ENCODE data around the gene MTREX. TPM values are rescaled to one million over a fixed set of nuclear protein-coding genes. Genes with fewer than 3 reads are reported as not detected.

MTREX gene
- total and polyA plus RNA-seq, 3 donors from 2014 or later: 33.7 to 126 (median 108) TPM

DNA sequence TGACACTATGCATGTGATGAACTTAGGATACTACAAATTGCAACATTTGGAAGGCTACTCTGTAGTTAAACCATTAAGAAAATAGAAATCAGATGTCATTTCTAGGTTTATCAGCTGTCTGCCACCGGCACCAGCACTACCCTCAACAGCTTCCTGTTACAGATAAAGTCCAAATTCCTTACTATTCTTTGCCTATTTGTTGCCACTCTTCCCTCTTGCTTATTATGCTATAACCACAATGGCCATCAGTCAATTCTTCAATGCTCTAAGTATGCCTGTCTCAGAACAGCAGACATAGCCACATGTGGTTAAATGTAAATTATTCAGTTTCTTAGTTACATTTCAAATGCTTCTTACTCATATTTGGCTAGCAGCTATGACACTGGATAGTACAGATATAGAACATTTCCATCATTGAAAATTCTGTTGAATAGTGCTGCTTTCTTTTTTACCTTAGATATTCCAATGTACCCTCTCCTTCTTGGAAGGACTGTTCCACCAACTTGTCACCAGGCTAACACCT lies 21.3 kb upstream of the MTREX start:
- H3K27ac ChIP-seq: no peak overlapping the region
- H3K4me3 ChIP-seq: no peak overlapping the region
- no peak for DNase-seq
- no peaks in the 10 kb centered on the region for H3K9me3 ChIP-seq
- intact Hi-C loops (cut with DNase I; ENCODE audit: low total_unique reads): no loop called here
- TF ChIP-seq, protein P1, sequence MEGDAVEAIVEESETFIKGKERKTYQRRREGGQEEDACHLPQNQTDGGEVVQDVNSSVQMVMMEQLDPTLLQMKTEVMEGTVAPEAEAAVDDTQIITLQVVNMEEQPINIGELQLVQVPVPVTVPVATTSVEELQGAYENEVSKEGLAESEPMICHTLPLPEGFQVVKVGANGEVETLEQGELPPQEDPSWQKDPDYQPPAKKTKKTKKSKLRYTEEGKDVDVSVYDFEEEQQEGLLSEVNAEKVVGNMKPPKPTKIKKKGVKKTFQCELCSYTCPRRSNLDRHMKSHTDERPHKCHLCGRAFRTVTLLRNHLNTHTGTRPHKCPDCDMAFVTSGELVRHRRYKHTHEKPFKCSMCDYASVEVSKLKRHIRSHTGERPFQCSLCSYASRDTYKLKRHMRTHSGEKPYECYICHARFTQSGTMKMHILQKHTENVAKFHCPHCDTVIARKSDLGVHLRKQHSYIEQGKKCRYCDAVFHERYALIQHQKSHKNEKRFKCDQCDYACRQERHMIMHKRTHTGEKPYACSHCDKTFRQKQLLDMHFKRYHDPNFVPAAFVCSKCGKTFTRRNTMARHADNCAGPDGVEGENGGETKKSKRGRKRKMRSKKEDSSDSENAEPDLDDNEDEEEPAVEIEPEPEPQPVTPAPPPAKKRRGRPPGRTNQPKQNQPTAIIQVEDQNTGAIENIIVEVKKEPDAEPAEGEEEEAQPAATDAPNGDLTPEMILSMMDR (IDR thresholded peaks at IDR 0.05): no peak
- no peaks in the 10 kb centered on the region for H3K4me1 ChIP-seq
- no peaks in the 10 kb centered on the region for H3K27me3 ChIP-seq
- no peaks in the 10 kb centered on the region for H3K36me3 ChIP-seq (ENCODE audit: low read depth, missing control alignments)
- WGBS, 2 donors: 71 to 78% methylated on average over 1 of the region's 1 CpG

- DNase-seq: no peak
- Histone ChIP-seq H3K27ac (no peak overlapping the region), H3K36me3 (ENCODE audit: low read depth, missing control alignments) (no peaks in the 10 kb centered on the region), H3K9me3 (no peaks in the 10 kb centered on the region), H3K4me3 (no peak overlapping the region), H3K27me3 (no peaks in the 10 kb centered on the region), H3K4me1 (no peaks in the 10 kb centered on the region)
- TF ChIP-seq, protein P1 (IDR thresholded peaks at IDR 0.05): no peak
- no peak for TF ChIP-seq POLR2A (IDR thresholded peaks at IDR 0.05)
- intact Hi-C loops (cut with DNase I; ENCODE audit: low total_unique reads): no loop called here
Measured at GRCh38 chr5:55289808-55290207, 18.0 kb upstream of the MTREX start.

- intact Hi-C loops (cut with DNase I; ENCODE audit: low total_unique reads): no loop called here
- DNase-seq: no peak
- H3K4me3 ChIP-seq: no peak overlapping the region
- H3K9me3 ChIP-seq: no peaks in the 10 kb centered on the region
- no peaks in the 10 kb centered on the region for H3K36me3 ChIP-seq (ENCODE audit: low read depth, missing control alignments)
- TF ChIP-seq, protein P1 (IDR thresholded peaks at IDR 0.05): no peak
- TF ChIP-seq POLR2A (IDR thresholded peaks at IDR 0.05): no peak
- H3K4me1 ChIP-seq: no peaks in the 10 kb centered on the region
- WGBS, 2 donors: 82 to 83% methylated on average over 2 of the region's 2 CpGs
- no peaks in the 10 kb centered on the region for H3K27me3 ChIP-seq
- no peak overlapping the region for H3K27ac ChIP-seq
Measured at GRCh38 chr5:55290991-55291390, 16.8 kb upstream of the MTREX start.

DNA sequence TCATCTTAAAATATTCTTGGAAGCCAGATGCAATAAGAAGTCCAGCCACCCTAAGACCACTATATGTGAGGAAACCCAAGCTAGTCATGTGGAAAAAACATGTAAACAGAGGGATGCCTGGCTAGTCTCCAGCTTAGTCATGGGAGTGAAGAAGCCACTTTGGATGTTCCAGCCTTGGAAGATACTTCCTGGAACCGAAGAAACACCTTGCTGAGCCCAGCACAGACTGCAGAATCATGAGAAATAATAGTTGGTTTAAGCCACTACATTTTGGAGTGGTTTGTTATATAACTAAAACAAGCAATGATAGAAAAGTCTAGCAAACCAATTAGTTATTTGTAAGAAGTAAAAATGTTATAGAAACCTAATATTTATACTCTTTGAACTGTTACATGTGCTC lies 12.9 kb upstream of the MTREX start:
- no peaks in the 10 kb centered on the region for H3K9me3 ChIP-seq
- H3K4me1 ChIP-seq: no peaks in the 10 kb centered on the region
- intact Hi-C loops (cut with DNase I; ENCODE audit: low total_unique reads): no loop called here
- no peak for DNase-seq
- no peaks in the 10 kb centered on the region for H3K36me3 ChIP-seq (ENCODE audit: low read depth, missing control alignments)
- no peaks in the 10 kb centered on the region for H3K27me3 ChIP-seq
- H3K4me3 ChIP-seq: no peak overlapping the region
- TF ChIP-seq, protein P1 (IDR thresholded peaks at IDR 0.05): no peak
- no peak for TF ChIP-seq POLR2A (IDR thresholded peaks at IDR 0.05)
- no peak overlapping the region for H3K27ac ChIP-seq
- WGBS, 2 donors: 94 to 100% methylated on average over 1 of the region's 1 CpG

DNA sequence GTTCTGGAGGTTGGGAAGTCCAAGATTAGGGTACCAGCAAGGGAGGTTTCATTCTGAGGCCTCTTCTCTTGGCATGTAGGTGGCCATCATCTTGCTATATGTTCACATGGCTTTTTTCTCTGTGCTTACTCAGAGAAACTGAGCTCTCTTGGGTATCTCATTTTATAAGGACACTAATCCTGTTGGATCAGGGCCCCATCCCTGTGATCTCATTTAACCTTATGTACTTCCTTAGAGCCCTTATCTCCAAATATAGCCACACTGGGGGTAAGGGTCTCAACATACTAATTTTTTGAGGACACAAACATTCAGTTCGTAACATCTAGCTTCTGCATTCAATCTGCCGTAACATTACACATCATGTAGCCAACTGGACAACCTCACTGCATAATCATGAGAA lies 6.9 kb upstream of the MTREX start:
- intact Hi-C loops (cut with DNase I; ENCODE audit: low total_unique reads): no loop called here
- no peaks in the 10 kb centered on the region for H3K27me3 ChIP-seq
- no peak overlapping the region for H3K4me3 ChIP-seq
- DNase-seq: no peak
- H3K9me3 ChIP-seq: no peaks in the 10 kb centered on the region
- H3K36me3 ChIP-seq (ENCODE audit: low read depth, missing control alignments): no peaks in the 10 kb centered on the region
- WGBS, 2 donors: 96 to 97% methylated on average over 2 of the region's 2 CpGs
- H3K4me1 ChIP-seq: peaks cover 6% of the 10 kb centered on the region
- H3K27ac ChIP-seq: no peak overlapping the region
- TF ChIP-seq, protein P1 (IDR thresholded peaks at IDR 0.05): no peak
- no peak for TF ChIP-seq POLR2A (IDR thresholded peaks at IDR 0.05)

Data from testis (tissue), 3 donors.